HUES48 (cell line): ENCODE measurements around the gene MIPOL1.
A peak's percentile ranks its signal among the peaks of the same experiment; 100 is the strongest.
"Not testable (repeated sequence)": the region's sequence is repeated elsewhere in the genome, so short reads cannot be mapped to it uniquely, and the experiment has no call there.

Experiments used
- H3K27ac ChIP-seq: one replicate; pipeline ENCODE4 v1.7.0; 2013; ENCODE audit warnings: low read depth, low read length, inconsistent platforms
- H3K27me3 ChIP-seq: 2 replicates; pipeline ENCODE4 v1.6.1; 2013; ENCODE audit warnings: mild to moderate bottlenecking, low read length; ENCODE audit not compliant: control insufficient read depth, insufficient read depth
- H3K36me3 ChIP-seq: 2 replicates; pipeline ENCODE4 v1.6.1; 2013; ENCODE audit warnings: low read length; ENCODE audit not compliant: control insufficient read depth, insufficient read depth
- H3K4me1 ChIP-seq: 2 replicates; pipeline ENCODE4 v1.6.1; 2013; ENCODE audit warnings: mild to moderate bottlenecking, low read length; ENCODE audit not compliant: control insufficient read depth, insufficient read depth
- H3K4me3 ChIP-seq: 2 replicates; pipeline ENCODE4 v1.5.1; 2013; ENCODE audit warnings: mild to moderate bottlenecking, low read depth, low read length
- H3K9ac ChIP-seq: 2 replicates; pipeline ENCODE4 v1.6.1; 2013; ENCODE audit warnings: mild to moderate bottlenecking, low read depth, low read length, moderate library complexity
- H3K9me3 ChIP-seq: 2 replicates; pipeline ENCODE4 v1.6.1; 2013; ENCODE audit warnings: low read length; ENCODE audit not compliant: control insufficient read depth, insufficient read depth

The MIPOL1 gene

GRCh38 chr14:37187840-37188577 lies 9.7 kb upstream of the MIPOL1 start:
- not testable (repeated sequence) for H3K36me3 ChIP-seq, H3K9ac ChIP-seq, H3K27me3 ChIP-seq, H3K4me3 ChIP-seq, H3K4me1 ChIP-seq, H3K27ac ChIP-seq, H3K9me3 ChIP-seq

GRCh38 chr14:37189733-37190132 lies 8.0 kb upstream of the MIPOL1 start:
- H3K36me3 ChIP-seq, H3K9ac ChIP-seq, H3K4me1 ChIP-seq, H3K27me3 ChIP-seq, H3K9me3 ChIP-seq, H3K4me3 ChIP-seq, H3K27ac ChIP-seq: not testable (repeated sequence)

- Histone ChIP-seq H3K9ac (no peak overlapping the region), H3K4me3 (no peak overlapping the region)
Observed at GRCh38 chr14:37194698-37195097, 3.0 kb upstream of the MIPOL1 start.

DNA sequence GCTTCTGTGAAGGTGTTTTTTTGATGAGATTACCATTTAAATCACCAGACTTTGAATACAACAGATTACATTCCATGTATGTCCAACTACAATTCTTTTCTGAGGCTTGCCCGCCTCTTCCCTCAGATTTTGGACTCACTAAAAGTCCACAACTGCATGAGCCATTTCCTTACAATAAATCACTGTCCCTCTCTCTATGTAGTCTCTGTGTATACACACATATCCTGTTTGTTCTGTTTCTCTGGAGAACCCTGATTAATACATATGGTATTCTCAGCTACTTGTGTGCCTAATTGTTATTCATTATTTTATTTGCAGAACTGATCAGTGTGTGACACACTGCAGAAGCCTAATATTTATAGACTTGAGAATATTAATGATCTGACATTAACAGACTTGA lies 2.4 kb upstream of the MIPOL1 start:
- H3K9me3 ChIP-seq: no peaks in the 10 kb centered on the region
- no peak overlapping the region for H3K4me3 ChIP-seq
- no peaks in the 10 kb centered on the region for H3K27me3 ChIP-seq
- no peaks in the 10 kb centered on the region for H3K36me3 ChIP-seq
- H3K4me1 ChIP-seq: peaks cover 6% of the 10 kb centered on the region; the same call in 1 of the 2 replicates
- no peak overlapping the region for H3K9ac ChIP-seq
- H3K27ac ChIP-seq: no peak overlapping the region

More at GRCh38 chr14:37194698-37195097, 3.0 kb upstream of the MIPOL1 start:
- Histone ChIP-seq H3K9me3 (no peaks in the 10 kb centered on the region), H3K36me3 (no peaks in the 10 kb centered on the region), H3K27me3 (no peaks in the 10 kb centered on the region), H3K4me1 (peaks cover 6% of the 10 kb centered on the region; the same call in 1 of the 2 replicates), H3K27ac (no peak overlapping the region)

DNA sequence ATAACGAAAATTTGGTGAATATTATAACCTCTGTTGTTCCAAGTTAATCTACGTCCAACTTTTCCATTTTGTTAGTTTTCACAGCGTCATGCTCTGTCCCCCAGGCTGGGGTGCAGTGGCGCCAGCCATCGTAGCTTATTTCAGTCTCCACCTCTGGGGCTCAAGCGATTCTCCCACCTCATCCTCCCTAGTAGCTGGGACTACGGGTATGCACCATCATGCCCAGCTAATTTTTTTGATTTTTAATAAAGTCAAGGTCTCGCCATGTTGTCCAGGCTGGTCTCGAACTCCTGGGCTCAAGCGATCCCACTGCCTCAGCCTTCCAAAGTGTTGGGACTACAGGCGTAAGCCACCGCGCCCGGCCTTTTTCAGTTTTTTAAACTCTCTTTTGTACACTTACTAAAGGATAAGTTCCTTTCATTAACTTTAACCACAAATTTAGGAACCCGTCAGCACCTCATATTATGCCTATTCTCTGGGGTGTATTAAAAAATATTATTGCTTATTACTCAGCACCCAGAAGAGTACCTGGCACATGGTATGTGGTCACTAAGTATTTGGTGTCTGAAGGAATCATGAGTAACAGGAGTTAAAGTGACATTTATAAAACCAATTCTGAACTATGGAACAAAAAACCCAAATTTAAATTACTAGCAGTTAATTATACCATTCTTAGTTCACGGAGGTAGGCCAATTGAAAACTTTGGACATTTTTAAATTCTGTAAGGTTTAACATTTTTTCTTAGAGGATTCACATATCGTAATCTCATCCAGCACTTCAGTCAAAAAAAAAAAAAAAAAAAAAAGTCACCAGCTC lies 925 bp upstream of the MIPOL1 start:
- Histone ChIP-seq H3K4me3 (peak overlapping the region; percentile 85), H3K9me3 (no peaks in the 10 kb centered on the region), H3K36me3 (no peaks in the 10 kb centered on the region), H3K4me1 (peaks cover 8% of the 10 kb centered on the region; the same call in 1 of the 2 replicates), H3K9ac (peak overlapping the region; percentile 80), H3K27me3 (no peaks in the 10 kb centered on the region), H3K27ac (no peak overlapping the region)

DNA sequence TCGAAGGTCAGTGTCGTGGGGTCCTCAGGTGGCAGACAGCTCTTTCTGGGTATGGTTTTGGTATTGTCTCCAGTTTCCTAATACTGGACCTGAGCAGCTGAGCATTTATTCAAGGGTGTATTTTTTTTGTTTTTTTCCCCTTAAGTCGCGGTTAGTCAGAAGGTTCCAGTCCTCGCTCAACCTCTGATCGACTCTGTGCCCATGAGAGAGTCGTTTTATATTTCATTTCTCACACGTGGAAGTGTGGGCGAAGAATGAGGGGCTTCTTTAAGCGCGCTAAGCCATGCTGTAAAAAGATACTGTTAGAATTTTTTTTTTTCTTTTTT lies 499 bp downstream of the MIPOL1 start:
- Histone ChIP-seq H3K27me3 (no peaks in the 10 kb centered on the region), H3K9ac (peak overlapping the region; percentile 80), H3K36me3 (no peaks in the 10 kb centered on the region), H3K4me1 (peaks cover 14% of the 10 kb centered on the region; the same call in 1 of the 2 replicates), H3K27ac (peak overlapping the region; percentile 70), H3K4me3 (peak overlapping the region; percentile 85), H3K9me3 (no peaks in the 10 kb centered on the region)

DNA sequence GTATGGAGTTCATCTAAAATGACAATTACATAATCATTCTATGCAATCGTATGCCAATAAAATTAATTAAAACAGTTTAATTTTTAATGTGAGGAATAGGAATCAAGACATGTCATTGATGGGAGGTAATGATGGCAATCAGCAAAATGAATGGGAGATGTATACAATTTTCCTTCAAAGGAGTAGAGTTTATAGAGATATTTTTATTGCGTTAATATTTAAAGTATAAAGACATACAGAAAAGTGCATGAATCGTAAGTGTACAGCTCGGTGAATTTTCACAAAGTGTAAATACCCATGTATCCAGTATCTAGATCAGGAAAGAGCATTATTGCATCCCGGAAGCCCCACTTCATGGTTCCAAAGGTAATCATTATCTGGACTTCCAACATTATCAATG lies 1.2 kb downstream of the MIPOL1 start:
- Histone ChIP-seq H3K27me3 (no peaks in the 10 kb centered on the region), H3K9ac (no peak overlapping the region), H3K9me3 (no peaks in the 10 kb centered on the region), H3K4me1 (peaks cover 14% of the 10 kb centered on the region; the same call in 1 of the 2 replicates), H3K27ac (no peak overlapping the region), H3K4me3 (peak overlapping the region; percentile 85), H3K36me3 (no peaks in the 10 kb centered on the region)

GRCh38 chr14:37201724-37202123 lies 4.0 kb downstream of the MIPOL1 start:
- H3K27me3 ChIP-seq: no peaks in the 10 kb centered on the region
- no peak overlapping the region for H3K4me3 ChIP-seq
- H3K4me1 ChIP-seq: peaks cover 14% of the 10 kb centered on the region; the same call in 1 of the 2 replicates
- no peak overlapping the region for H3K27ac ChIP-seq
- H3K9me3 ChIP-seq: peaks cover 12% of the 10 kb centered on the region
- H3K36me3 ChIP-seq: no peaks in the 10 kb centered on the region
- no peak overlapping the region for H3K9ac ChIP-seq

DNA sequence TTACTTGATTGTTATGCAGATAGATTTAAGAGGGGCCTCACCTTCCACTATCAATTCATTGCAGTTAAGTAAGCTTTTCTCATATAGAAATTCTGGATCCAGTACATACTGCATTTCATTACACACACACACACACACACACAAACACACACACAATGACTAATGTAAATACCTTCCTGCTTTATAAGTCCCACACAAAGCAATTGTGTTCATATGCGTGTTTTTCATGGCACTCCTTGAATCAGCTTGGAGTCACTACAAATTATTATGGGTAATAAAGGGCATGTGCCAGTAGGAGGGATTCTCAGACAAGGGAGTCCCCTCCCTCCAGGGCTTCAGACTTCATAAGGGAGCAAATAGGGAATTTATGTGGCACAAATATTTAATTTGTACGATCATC lies 4.5 kb downstream of the MIPOL1 start:
- Histone ChIP-seq H3K9ac (no peak overlapping the region), H3K27me3 (no peaks in the 10 kb centered on the region), H3K4me3 (no peak overlapping the region), H3K4me1 (peaks cover 9% of the 10 kb centered on the region; the same call in 1 of the 2 replicates), H3K27ac (no peak overlapping the region), H3K9me3 (peaks cover 17% of the 10 kb centered on the region), H3K36me3 (no peaks in the 10 kb centered on the region)

DNA sequence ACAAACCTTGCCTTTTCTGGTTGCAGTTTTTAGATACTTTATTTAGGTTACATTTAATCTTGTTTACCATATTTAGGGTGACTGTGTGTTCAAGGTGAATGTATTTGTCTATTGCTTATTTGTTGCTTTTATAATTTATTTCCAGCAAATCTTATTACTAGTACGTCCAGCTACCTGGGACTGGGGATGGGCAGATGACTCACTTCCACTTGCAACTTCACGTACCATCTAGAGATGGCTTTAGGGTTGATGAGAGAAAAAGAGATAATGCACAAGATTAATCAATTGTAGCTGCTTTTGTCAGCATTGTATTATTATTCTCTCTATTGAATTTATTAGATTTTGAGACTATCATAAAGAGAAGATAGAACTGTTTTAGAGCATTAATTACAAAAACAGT lies 5.1 kb downstream of the MIPOL1 start:
- H3K9me3 ChIP-seq: peaks cover 20% of the 10 kb centered on the region
- no peaks in the 10 kb centered on the region for H3K36me3 ChIP-seq
- H3K4me1 ChIP-seq: peaks cover 9% of the 10 kb centered on the region; the same call in 1 of the 2 replicates
- H3K27ac ChIP-seq: no peak overlapping the region
- no peak overlapping the region for H3K4me3 ChIP-seq
- no peaks in the 10 kb centered on the region for H3K27me3 ChIP-seq
- no peak overlapping the region for H3K9ac ChIP-seq

GRCh38 chr14:37203423-37203822 lies 5.7 kb downstream of the MIPOL1 start:
- no peak overlapping the region for H3K27ac ChIP-seq
- no peak overlapping the region for H3K9ac ChIP-seq
- H3K4me1 ChIP-seq: peaks cover 9% of the 10 kb centered on the region; the same call in 1 of the 2 replicates
- H3K4me3 ChIP-seq: no peak overlapping the region
- H3K9me3 ChIP-seq: peaks cover 22% of the 10 kb centered on the region
- H3K36me3 ChIP-seq: no peaks in the 10 kb centered on the region; the same call in 1 of the 2 replicates
- no peaks in the 10 kb centered on the region for H3K27me3 ChIP-seq
